Choroid plexus epithelial cell (primary cell): ENCODE data around the gene THEMIS2.
"Not testable (repeated sequence)": the region's sequence is repeated elsewhere in the genome, so short reads cannot be mapped to it uniquely, and the experiment has no call there.

ENCODE experiments used
- DNase-seq: peaks from one replicate; pipeline ENCODE4 v3.0.0-alpha.2; 2010; ENCODE audit warnings: low read depth
- H3K4me3 ChIP-seq: 2 replicates; pipeline ENCODE4 v1.5.1; 2011; ENCODE audit warnings: low read depth, mild to moderate bottlenecking, control low read depth, low read length, moderate library complexity
- CTCF ChIP-seq: conservative IDR thresholded peaks from 2 replicates; pipeline ENCODE4 v1.5.1; 2011; ENCODE audit warnings: low read depth, mild to moderate bottlenecking, control low read depth, inconsistent platforms, low read length, moderate library complexity

The THEMIS2 gene

GRCh38 chr1:27864264-27864895 lies 8.0 kb upstream of the THEMIS2 start:
- no peak for DNase-seq
- H3K4me3 ChIP-seq = no peak overlapping the region
- TF ChIP-seq CTCF = no peak

- no peak overlapping the region for H3K4me3 ChIP-seq
- no peak for TF ChIP-seq CTCF
- no peak for DNase-seq
Measured at GRCh38 chr1:27865821-27866220, 6.5 kb upstream of the THEMIS2 start.

- no peak for DNase-seq
- no peak overlapping the region for H3K4me3 ChIP-seq
- no peak for TF ChIP-seq CTCF
Measured at GRCh38 chr1:27868556-27868931, 3.8 kb upstream of the THEMIS2 start.

- H3K4me3 ChIP-seq = no peak overlapping the region
- DNase-seq = no peak
- TF ChIP-seq CTCF = no peak
Measured at GRCh38 chr1:27868932-27869718, 3.2 kb upstream of the THEMIS2 start.

GRCh38 chr1:27869719-27870085 lies 2.6 kb upstream of the THEMIS2 start:
- peak; percentile 15 for TF ChIP-seq CTCF
- H3K4me3 ChIP-seq = no peak overlapping the region
- no peak for DNase-seq

DNA sequence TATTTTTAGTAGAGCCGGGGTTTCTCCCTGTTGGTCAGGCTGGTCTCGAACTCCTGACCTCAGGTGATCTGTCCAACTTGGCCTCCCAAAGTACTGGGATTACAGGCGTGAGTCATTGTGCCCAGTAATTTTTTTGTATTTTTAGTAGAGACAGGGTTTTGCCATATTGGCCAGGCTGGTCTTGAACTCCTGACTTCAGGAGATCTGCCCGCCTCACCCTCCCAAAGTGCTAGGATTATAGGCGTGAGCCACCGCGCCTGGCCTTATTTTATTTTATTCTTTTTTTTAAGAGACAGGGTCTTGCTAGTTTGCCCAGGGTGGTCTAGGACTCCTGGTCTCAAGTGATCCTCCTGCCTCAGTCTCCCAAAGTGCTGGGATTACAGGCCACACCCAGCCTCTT lies 1.3 kb upstream of the THEMIS2 start:
- H3K4me3 ChIP-seq, DNase-seq: not testable (repeated sequence)

- H3K4me3 ChIP-seq = peak overlapping the region; percentile 71
- peak; percentile 27 for DNase-seq
- no peak for TF ChIP-seq CTCF
Measured at GRCh38 chr1:27872802-27873551, 633 bp downstream of the THEMIS2 start.
